ENCODE results near the gene IKZF4. TPM values are rescaled to one million over a fixed set of nuclear protein-coding genes. Genes with fewer than 3 reads are reported as not detected.
"Not testable (repeated sequence)": the region's sequence is repeated elsewhere in the genome, so short reads cannot be mapped to it uniquely, and the experiment has no call there.

Gene IKZF4
- total RNA-seq, 1 experiment from 2014 or later = 7.3 TPM

DNA sequence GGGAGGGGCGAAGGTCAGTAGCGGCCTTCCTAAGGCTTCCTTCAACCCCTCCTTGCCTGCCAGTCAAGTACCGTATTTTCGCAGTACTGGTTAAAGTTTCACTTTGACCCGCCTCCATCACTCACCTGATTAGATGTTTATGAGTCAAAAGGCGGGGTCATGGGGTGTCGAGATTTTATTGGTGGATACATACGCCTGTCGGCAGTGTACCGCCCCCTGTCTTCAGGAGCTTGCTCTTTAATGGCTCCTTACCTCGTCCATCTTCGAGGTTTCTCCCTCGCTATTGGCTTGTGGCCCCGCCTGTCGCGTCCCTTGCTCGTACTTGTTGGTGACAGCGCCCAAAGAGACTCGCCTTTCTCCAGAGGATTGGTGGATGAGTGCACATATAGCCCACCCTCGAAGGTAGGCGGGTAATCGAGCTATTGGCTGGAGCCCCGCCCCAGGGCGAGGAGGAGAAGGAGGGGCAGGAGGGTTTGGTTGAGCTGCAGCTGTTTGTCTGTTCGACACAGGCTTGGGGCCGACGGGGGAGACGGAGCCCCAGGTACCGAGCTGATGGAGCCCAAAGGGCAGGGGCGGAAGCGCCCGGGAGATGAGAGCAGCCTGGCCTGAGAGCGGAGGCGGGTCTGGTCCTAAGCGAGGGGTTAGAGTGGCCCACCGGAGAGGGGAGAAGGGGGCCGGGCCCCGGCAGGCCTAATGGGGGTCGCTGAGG is 47.1 kb upstream of the IKZF4 start, which contains the start of gene RAB5B:
Gene RAB5B, plus strand, starts transcription at position 480 of the 709 bp plus-strand sequence. CDS start 12,883 bp downstream, outside the sequence.
- peaks cover 16% of the 10 kb centered on the region for H3K36me3 Mint-ChIP-seq (ENCODE audit: insufficient read depth, unreplicated experiment)
- TF ChIP-seq CTCF (IDR thresholded peaks at IDR 0.05; ENCODE audit: unreplicated experiment) = peak; percentile 14
- CTCF ChIA-PET = interaction anchor here (0.6 to 2.2 kb wide), 24 partner anchors 10 to 1616 kb away, joined by 3 to 25 read pairs (median 4); partner anchors contain the start of genes CD63, DGKA, ORMDL2 and PA2G4
- no peaks in the 10 kb centered on the region for H3K9me3 Mint-ChIP-seq (ENCODE audit: low read depth, unreplicated experiment)
- no TSS peak for BruUV-seq (replicated peaks)
- H3K27ac Mint-ChIP-seq (ENCODE audit: unreplicated experiment) = no peak within 1 kb of the TSS
- peaks cover 15% of the 10 kb centered on the region for H3K4me1 Mint-ChIP-seq (ENCODE audit: low read depth, unreplicated experiment)
- H3K4me3 Mint-ChIP-seq (ENCODE audit: low read depth, unreplicated experiment) = no peak within 1 kb of the TSS
- no peaks in the 10 kb centered on the region for H3K27me3 Mint-ChIP-seq (ENCODE audit: unreplicated experiment)
- intact Hi-C loops (cut with micrococcal nuclease; ENCODE audit: unreplicated experiment) = loop anchor here (2.0 kb wide), 1 partner anchor 47 kb away; the partner anchor contains the start of gene PYM1
- DNase-seq = peak; percentile 99

DNA sequence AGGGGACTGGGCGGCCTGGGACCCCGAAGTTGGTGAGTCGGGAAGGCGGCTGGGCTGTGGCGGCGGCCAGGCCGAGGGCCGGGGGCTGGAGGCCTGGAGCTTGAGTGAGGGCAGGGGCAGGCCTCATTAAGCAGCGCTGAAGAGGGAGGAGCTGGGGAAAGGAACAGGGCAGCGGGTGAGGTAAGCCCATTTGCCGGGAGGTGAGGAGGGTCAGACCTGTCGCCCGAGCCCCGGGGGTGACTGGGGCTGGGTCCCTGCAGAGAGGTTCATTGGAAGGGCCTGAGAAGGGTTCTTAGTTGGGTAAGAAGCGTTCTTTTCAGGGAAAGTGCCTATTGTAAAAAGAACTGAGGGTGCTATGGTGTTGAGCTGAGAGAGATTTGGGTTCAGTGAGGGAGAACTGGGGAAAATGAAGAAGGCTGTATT is 46.5 kb upstream of the IKZF4 start:
- intact Hi-C loops (cut with micrococcal nuclease; ENCODE audit: unreplicated experiment) = no loop called here
- CTCF ChIA-PET = interaction anchor here (0.6 to 2.2 kb wide), 24 partner anchors 10 to 1615 kb away, joined by 3 to 25 read pairs (median 4); partner anchors contain the start of genes DGKA, ORMDL2, PA2G4 and RDH5
- Mint-ChIP-seq H3K27me3 (ENCODE audit: unreplicated experiment) (no peaks in the 10 kb centered on the region), H3K4me3 (ENCODE audit: low read depth, unreplicated experiment) (no peak overlapping the region), H3K27ac (ENCODE audit: unreplicated experiment) (no peak overlapping the region), H3K4me1 (ENCODE audit: low read depth, unreplicated experiment) (peaks cover 20% of the 10 kb centered on the region), H3K36me3 (ENCODE audit: insufficient read depth, unreplicated experiment) (peaks cover 16% of the 10 kb centered on the region), H3K9me3 (ENCODE audit: low read depth, unreplicated experiment) (no peaks in the 10 kb centered on the region)
- no TSS peak for BruUV-seq (replicated peaks)
- DNase-seq = peak; percentile 56
- TF ChIP-seq CTCF (IDR thresholded peaks at IDR 0.05; ENCODE audit: unreplicated experiment) = no peak

DNA sequence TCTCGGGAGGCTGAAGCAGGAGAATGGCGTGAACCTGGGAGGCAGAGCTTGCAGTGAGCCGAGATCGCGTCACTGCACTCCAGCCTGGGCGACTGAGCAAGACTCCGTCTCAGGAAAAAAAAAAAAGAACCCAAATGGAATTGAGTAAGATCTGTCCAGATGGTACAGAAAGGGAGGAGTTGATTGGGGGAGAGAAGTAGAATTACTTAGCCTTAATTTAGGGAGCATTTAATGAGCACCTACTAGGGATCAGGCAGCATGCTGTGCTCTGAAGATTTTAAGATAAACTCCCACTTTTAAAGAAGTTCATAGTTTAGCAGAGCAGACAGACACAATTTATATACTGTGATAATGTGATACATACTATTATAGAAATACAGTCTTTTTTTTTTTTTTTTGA is 42.5 kb upstream of the IKZF4 start:
- H3K27me3 Mint-ChIP-seq (ENCODE audit: unreplicated experiment) = no peaks in the 10 kb centered on the region
- intact Hi-C loops (cut with micrococcal nuclease; ENCODE audit: unreplicated experiment) = no loop called here
- peaks cover 24% of the 10 kb centered on the region for H3K36me3 Mint-ChIP-seq (ENCODE audit: insufficient read depth, unreplicated experiment)
- H3K27ac Mint-ChIP-seq (ENCODE audit: unreplicated experiment) = no peak overlapping the region
- no peak for TF ChIP-seq CTCF (IDR thresholded peaks at IDR 0.05; ENCODE audit: unreplicated experiment)
- CTCF ChIA-PET = no interaction called here
- H3K4me3 Mint-ChIP-seq (ENCODE audit: low read depth, unreplicated experiment) = no peak overlapping the region
- DNase-seq = no peak
- no TSS peak for BruUV-seq (replicated peaks)
- peaks cover 29% of the 10 kb centered on the region for H3K4me1 Mint-ChIP-seq (ENCODE audit: low read depth, unreplicated experiment)
- no peaks in the 10 kb centered on the region for H3K9me3 Mint-ChIP-seq (ENCODE audit: low read depth, unreplicated experiment)

GRCh38 chr12:55979069-55979468 is 41.8 kb upstream of the IKZF4 start:
- no peaks in the 10 kb centered on the region for H3K27me3 Mint-ChIP-seq (ENCODE audit: unreplicated experiment)
- CTCF ChIA-PET = no interaction called here

DNA sequence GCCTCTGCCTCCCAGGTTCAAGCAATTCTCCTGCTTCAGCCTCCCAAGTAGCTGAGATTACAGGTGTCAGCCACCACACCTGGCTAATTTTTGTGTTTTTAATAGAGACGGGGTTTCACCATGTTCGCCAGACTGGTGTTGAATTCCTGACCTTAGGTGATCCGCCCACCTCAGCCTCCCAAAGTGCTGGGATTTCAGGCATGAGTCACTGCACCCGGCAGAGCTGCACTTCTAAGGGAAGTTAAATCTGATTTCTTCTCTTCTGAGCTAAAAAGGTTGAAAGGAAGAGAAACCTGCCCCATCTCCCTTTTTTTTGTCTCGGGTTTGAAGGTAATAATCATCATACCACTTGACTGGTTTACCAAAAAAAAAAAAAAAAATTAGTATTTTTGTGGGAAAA is 39.0 kb upstream of the IKZF4 start:
- H3K27me3 Mint-ChIP-seq (ENCODE audit: unreplicated experiment); intact Hi-C loops (cut with micrococcal nuclease; ENCODE audit: unreplicated experiment); BruUV-seq (replicated peaks); H3K9me3 Mint-ChIP-seq (ENCODE audit: low read depth, unreplicated experiment); H3K27ac Mint-ChIP-seq (ENCODE audit: unreplicated experiment); H3K4me3 Mint-ChIP-seq (ENCODE audit: low read depth, unreplicated experiment): not testable (repeated sequence)
- peaks cover 44% of the 10 kb centered on the region for H3K36me3 Mint-ChIP-seq (ENCODE audit: insufficient read depth, unreplicated experiment)
- peaks cover 22% of the 10 kb centered on the region for H3K4me1 Mint-ChIP-seq (ENCODE audit: low read depth, unreplicated experiment)
- peak; percentile 38 for DNase-seq
- CTCF ChIA-PET = interaction anchor here (0.6 to 1.3 kb wide), 4 partner anchors 14 to 243 kb away, joined by 3 to 5 read pairs (median 4); no protein-coding TSS in a partner anchor

More at GRCh38 chr12:55979069-55979468, 41.8 kb upstream of the IKZF4 start:
- DNase-seq = no peak
- TF ChIP-seq CTCF (IDR thresholded peaks at IDR 0.05; ENCODE audit: unreplicated experiment) = no peak
- Mint-ChIP-seq H3K4me1 (ENCODE audit: low read depth, unreplicated experiment) (peaks cover 29% of the 10 kb centered on the region), H3K27ac (ENCODE audit: unreplicated experiment) (no peak overlapping the region), H3K36me3 (ENCODE audit: insufficient read depth, unreplicated experiment) (peaks cover 30% of the 10 kb centered on the region), H3K4me3 (ENCODE audit: low read depth, unreplicated experiment) (no peak overlapping the region), H3K9me3 (ENCODE audit: low read depth, unreplicated experiment) (no peaks in the 10 kb centered on the region)
- no TSS peak for BruUV-seq (replicated peaks)
- intact Hi-C loops (cut with micrococcal nuclease; ENCODE audit: unreplicated experiment) = no loop called here

Measured in Calu3 (cell line).